CD4-positive, alpha-beta T cell treated with Interleukin-17A for 4 hours (primary cell): Measurements from ENCODE around the gene RP9.

ENCODE experiments used
- DNase-seq: peaks from one replicate; pipeline ENCODE4 v3.0.0-alpha.2; 2020; ENCODE audit warnings: mixed read lengths

The RP9 gene

GRCh38 chr7:33062023-33062781, 47.0 kb downstream of the RP9 start, which contains the start of gene NT5C3A:
Gene NT5C3A, minus strand, starts transcription at chr7:33062776. Its CDS starts 71 bp downstream, at chr7:33062705.
- DNase-seq = peak; percentile 46

- DNase-seq = no peak
Measured at GRCh38 chr7:33061282-33061937, 47.8 kb downstream of the RP9 start.

- no peak for DNase-seq
Measured at GRCh38 chr7:33059635-33060034, 49.6 kb downstream of the RP9 start.

- no peak for DNase-seq
Measured at GRCh38 chr7:33055158-33055557, 54.0 kb downstream of the RP9 start.

- no peak for DNase-seq
Measured at GRCh38 chr7:33054261-33054964, 54.8 kb downstream of the RP9 start.

GRCh38 chr7:33053721-33054120, 55.5 kb downstream of the RP9 start:
- no peak for DNase-seq

GRCh38 chr7:33050535-33051318, 58.5 kb downstream of the RP9 start:
- DNase-seq = peak; percentile 42

GRCh38 chr7:33048704-33049103, 60.5 kb downstream of the RP9 start:
- DNase-seq = no peak

- DNase-seq = no peak
Measured at GRCh38 chr7:33048257-33048656, 60.9 kb downstream of the RP9 start.

- no peak for DNase-seq
Measured at GRCh38 chr7:33044986-33045385, 64.2 kb downstream of the RP9 start.
